ENCODE data around the gene STPG1. TPM values are rescaled to one million over a fixed set of nuclear protein-coding genes. Genes with fewer than 3 reads are reported as not detected.

The STPG1 gene
- total and polyA plus RNA-seq, 2 donors (not counting 3 experiments of a cell fraction or from before 2014, with no cell fraction given) = 6.3 to 10.2 TPM

- no peak overlapping the region for H3K4me2 ChIP-seq (ENCODE audit: insufficient read depth, low read length)
These were observed 44.4 kb downstream of the STPG1 start for GRCh38 chr1:24369199-24369598.

GRCh38 chr1:24366707-24367106 is 46.9 kb downstream of the STPG1 start:
- Histone ChIP-seq H4K20me1 (replicated peaks; ENCODE audit: control insufficient read depth, extremely low read depth, insufficient read depth, low read length) (no peaks in the 10 kb centered on the region), H3K9me3 (replicated peaks; ENCODE audit: control insufficient read depth, insufficient read depth, low read length) (no peaks in the 10 kb centered on the region), H3K27me3 (ENCODE audit: control insufficient read depth in 2 of 2, insufficient read depth in 2 of 2, low read length in 2 of 2) (no peaks in the 10 kb centered on the region), H3K9ac (replicated peaks; ENCODE audit: extremely low read depth, insufficient read depth, low read length) (no peak overlapping the region), H3K36me3 (ENCODE audit: control insufficient read depth in 2 of 2, extremely low read depth in 1 of 2, insufficient read depth in 2 of 2, low read length in 2 of 2) (no peaks in the 10 kb centered on the region), H3K4me1 (ENCODE audit: control insufficient read depth, extremely low read depth, insufficient read depth, low read length) (no peaks in the 10 kb centered on the region), H3K4me2 (ENCODE audit: insufficient read depth, low read length) (no peak overlapping the region), H2AFZ (ENCODE audit: low read depth, low read length) (no peak overlapping the region), H3K79me2 (ENCODE audit: control insufficient read depth, insufficient read depth, low read length) (no peaks in the 10 kb centered on the region), H3K27ac (ENCODE audit: insufficient read depth, low read depth, low read length) (no peak overlapping the region), H3K9me1 (replicated peaks; ENCODE audit: control insufficient read depth, extremely low read depth, insufficient read depth, low read length) (no peaks in the 10 kb centered on the region), H3K4me3 (replicated peaks in 1 of 3; ENCODE audit: insufficient read depth in 1 of 3, low read depth in 1 of 3, low read length in 3 of 3) (no peak overlapping the region)
- FAIRE-seq = no peak
- CTCF ChIA-PET = no interaction called here
- dilution Hi-C loops (cut with MboI; ENCODE audit: extremely low pct_ligation_motif_present, low sequenced_read_pairs) = no loop called here
- no TSS peak for BruUV-seq (replicated peaks)
- intact Hi-C loops (cut with micrococcal nuclease) = no loop called here
- no peak for DNase-seq (ENCODE audit: low read depth, low spot score)
- TF ChIP-seq JUN (IDR thresholded peaks at IDR 0.05; ENCODE audit: borderline replicate concordance, insufficient read depth, insufficient read length, low read depth) = no peak
- no peak for TF ChIP-seq GATA2 (IDR thresholded peaks at IDR 0.05; ENCODE audit: insufficient read depth, insufficient read length, low read depth, low read length)
- TF ChIP-seq FOS (IDR thresholded peaks at IDR 0.05; ENCODE audit: borderline replicate concordance, insufficient read depth, low read length) = no peak
- no peak for TF ChIP-seq EZH2 (IDR thresholded peaks at IDR 0.05; ENCODE audit: borderline replicate concordance, low read depth, low read length, severe bottlenecking)
- TF ChIP-seq, protein P1, sequence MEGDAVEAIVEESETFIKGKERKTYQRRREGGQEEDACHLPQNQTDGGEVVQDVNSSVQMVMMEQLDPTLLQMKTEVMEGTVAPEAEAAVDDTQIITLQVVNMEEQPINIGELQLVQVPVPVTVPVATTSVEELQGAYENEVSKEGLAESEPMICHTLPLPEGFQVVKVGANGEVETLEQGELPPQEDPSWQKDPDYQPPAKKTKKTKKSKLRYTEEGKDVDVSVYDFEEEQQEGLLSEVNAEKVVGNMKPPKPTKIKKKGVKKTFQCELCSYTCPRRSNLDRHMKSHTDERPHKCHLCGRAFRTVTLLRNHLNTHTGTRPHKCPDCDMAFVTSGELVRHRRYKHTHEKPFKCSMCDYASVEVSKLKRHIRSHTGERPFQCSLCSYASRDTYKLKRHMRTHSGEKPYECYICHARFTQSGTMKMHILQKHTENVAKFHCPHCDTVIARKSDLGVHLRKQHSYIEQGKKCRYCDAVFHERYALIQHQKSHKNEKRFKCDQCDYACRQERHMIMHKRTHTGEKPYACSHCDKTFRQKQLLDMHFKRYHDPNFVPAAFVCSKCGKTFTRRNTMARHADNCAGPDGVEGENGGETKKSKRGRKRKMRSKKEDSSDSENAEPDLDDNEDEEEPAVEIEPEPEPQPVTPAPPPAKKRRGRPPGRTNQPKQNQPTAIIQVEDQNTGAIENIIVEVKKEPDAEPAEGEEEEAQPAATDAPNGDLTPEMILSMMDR (IDR thresholded peaks at IDR 0.05; ENCODE audit: extremely low read depth in 1 of 2, insufficient read depth in 1 of 2, low read depth in 1 of 2, low read length in 2 of 2) = no peak
- no peak for TF ChIP-seq POLR2AphosphoS5 (IDR thresholded peaks at IDR 0.05; ENCODE audit: insufficient read depth, low read depth, low read length)
- no peak for TF ChIP-seq POLR2A (IDR thresholded peaks at IDR 0.05; ENCODE audit: low read depth, low read length)
- TF ChIP-seq MYC (IDR thresholded peaks at IDR 0.05; ENCODE audit: low read depth, low read length) = no peak
- no peak for TF ChIP-seq MAX (IDR thresholded peaks at IDR 0.05; ENCODE audit: insufficient read depth, insufficient read length)
- POLR2A ChIA-PET = no interaction called here

More at GRCh38 chr1:24369199-24369598, 44.4 kb downstream of the STPG1 start:
- Histone ChIP-seq H3K27ac (ENCODE audit: insufficient read depth, low read depth, low read length) (no peak overlapping the region), H4K20me1 (replicated peaks; ENCODE audit: control insufficient read depth, extremely low read depth, insufficient read depth, low read length) (no peaks in the 10 kb centered on the region), H3K9me1 (replicated peaks; ENCODE audit: control insufficient read depth, extremely low read depth, insufficient read depth, low read length) (no peaks in the 10 kb centered on the region), H3K27me3 (ENCODE audit: control insufficient read depth in 2 of 2, insufficient read depth in 2 of 2, low read length in 2 of 2) (no peaks in the 10 kb centered on the region), H3K9ac (replicated peaks; ENCODE audit: extremely low read depth, insufficient read depth, low read length) (no peak overlapping the region), H3K4me1 (ENCODE audit: control insufficient read depth, extremely low read depth, insufficient read depth, low read length) (no peaks in the 10 kb centered on the region), H3K79me2 (ENCODE audit: control insufficient read depth, insufficient read depth, low read length) (no peaks in the 10 kb centered on the region), H3K4me3 (replicated peaks in 1 of 3; ENCODE audit: insufficient read depth in 1 of 3, low read depth in 1 of 3, low read length in 3 of 3) (no peak overlapping the region), H3K9me3 (replicated peaks; ENCODE audit: control insufficient read depth, insufficient read depth, low read length) (no peaks in the 10 kb centered on the region), H3K36me3 (ENCODE audit: control insufficient read depth in 2 of 2, extremely low read depth in 1 of 2, insufficient read depth in 2 of 2, low read length in 2 of 2) (no peaks in the 10 kb centered on the region), H2AFZ (ENCODE audit: low read depth, low read length) (no peak overlapping the region)
- intact Hi-C loops (cut with micrococcal nuclease) (no loop called here), dilution Hi-C loops (cut with MboI; ENCODE audit: extremely low pct_ligation_motif_present, low sequenced_read_pairs) (no loop called here)
- ChIA-PET POLR2A (interaction anchor here (0.9 kb wide), 1 partner anchor 184 kb away, joined by 3 read pairs; no protein-coding TSS in a partner anchor), CTCF (interaction anchor here (1.3 to 2.0 kb wide), 2 partner anchors 167 kb away, joined by 3 to 8 read pairs; no protein-coding TSS in a partner anchor)
- no peak for DNase-seq (ENCODE audit: low read depth, low spot score)
- no peak for FAIRE-seq
- TF ChIP-seq MAX (IDR thresholded peaks at IDR 0.05; ENCODE audit: insufficient read depth, insufficient read length) = no peak
- no peak for TF ChIP-seq EZH2 (IDR thresholded peaks at IDR 0.05; ENCODE audit: borderline replicate concordance, low read depth, low read length, severe bottlenecking)
- TF ChIP-seq JUN (IDR thresholded peaks at IDR 0.05; ENCODE audit: borderline replicate concordance, insufficient read depth, insufficient read length, low read depth) = no peak
- TF ChIP-seq POLR2AphosphoS5 (IDR thresholded peaks at IDR 0.05; ENCODE audit: insufficient read depth, low read depth, low read length) = no peak
- no peak for TF ChIP-seq POLR2A (IDR thresholded peaks at IDR 0.05; ENCODE audit: low read depth, low read length)
- no peak for TF ChIP-seq MYC (IDR thresholded peaks at IDR 0.05; ENCODE audit: low read depth, low read length)
- BruUV-seq (replicated peaks) = no TSS peak

Data from endothelial cell of umbilical vein (primary cell).